OCI-LY3 (cell line): ENCODE data around the gene GAS7.

Experiments
- EZH2phosphoT487 ChIP-seq: fragments of 200-600 bp; shearing (Covaris generic); IDR thresholded peaks from 2 replicates; pipeline ENCODE4 v1.6.1; 2018; ENCODE audit warnings: antibody characterized with exemption, mixed run types, low read depth
- TF ChIP-seq, protein P1 (sequence below): fragments of 200-600, 300-600 bp; sonication (generic); IDR thresholded peaks from 2 replicates; pipeline ENCODE4 v1.5.1; 2014; ENCODE audit warnings: antibody characterized with exemption, low read length, low read depth

DNA sequence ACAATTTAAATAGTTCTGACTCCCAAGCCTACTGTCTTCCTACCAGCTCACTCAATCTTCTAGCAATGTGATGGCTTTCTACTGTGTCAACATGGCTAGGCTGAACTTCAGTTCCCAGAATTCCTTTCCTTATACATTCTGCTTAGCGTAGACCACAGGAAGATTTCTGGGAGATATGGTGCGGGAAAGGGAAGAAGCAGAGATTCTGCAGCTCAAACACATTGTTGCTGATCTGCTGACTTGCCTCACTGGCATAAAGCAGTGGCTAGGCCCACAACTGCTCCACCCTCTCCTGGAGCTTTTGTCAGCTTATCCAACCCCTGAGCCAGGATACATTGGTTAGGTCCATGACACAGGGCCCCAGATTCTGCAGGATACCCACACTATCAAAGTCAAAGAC, 58.8 kb downstream of the GAS7 start:
- TF ChIP-seq EZH2phosphoT487, result no peak
- TF ChIP-seq, protein P1, sequence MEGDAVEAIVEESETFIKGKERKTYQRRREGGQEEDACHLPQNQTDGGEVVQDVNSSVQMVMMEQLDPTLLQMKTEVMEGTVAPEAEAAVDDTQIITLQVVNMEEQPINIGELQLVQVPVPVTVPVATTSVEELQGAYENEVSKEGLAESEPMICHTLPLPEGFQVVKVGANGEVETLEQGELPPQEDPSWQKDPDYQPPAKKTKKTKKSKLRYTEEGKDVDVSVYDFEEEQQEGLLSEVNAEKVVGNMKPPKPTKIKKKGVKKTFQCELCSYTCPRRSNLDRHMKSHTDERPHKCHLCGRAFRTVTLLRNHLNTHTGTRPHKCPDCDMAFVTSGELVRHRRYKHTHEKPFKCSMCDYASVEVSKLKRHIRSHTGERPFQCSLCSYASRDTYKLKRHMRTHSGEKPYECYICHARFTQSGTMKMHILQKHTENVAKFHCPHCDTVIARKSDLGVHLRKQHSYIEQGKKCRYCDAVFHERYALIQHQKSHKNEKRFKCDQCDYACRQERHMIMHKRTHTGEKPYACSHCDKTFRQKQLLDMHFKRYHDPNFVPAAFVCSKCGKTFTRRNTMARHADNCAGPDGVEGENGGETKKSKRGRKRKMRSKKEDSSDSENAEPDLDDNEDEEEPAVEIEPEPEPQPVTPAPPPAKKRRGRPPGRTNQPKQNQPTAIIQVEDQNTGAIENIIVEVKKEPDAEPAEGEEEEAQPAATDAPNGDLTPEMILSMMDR, result no peak
